HG03558 (cell line): ENCODE results near the gene TFF3.
"Not testable (repeated sequence)": the region's sequence is repeated elsewhere in the genome, so short reads cannot be mapped to it uniquely, and the experiment has no call there.

Experiments used
- ATAC-seq: cut with Tn5 transposase; IDR thresholded peaks from one replicate; pipeline ENCODE4 v1.9.1; 2021; ENCODE audit warnings: moderate number of reproducible peaks; ENCODE audit not compliant: unreplicated experiment; ENCODE audit errors: extremely low read depth

Gene TFF3

DNA sequence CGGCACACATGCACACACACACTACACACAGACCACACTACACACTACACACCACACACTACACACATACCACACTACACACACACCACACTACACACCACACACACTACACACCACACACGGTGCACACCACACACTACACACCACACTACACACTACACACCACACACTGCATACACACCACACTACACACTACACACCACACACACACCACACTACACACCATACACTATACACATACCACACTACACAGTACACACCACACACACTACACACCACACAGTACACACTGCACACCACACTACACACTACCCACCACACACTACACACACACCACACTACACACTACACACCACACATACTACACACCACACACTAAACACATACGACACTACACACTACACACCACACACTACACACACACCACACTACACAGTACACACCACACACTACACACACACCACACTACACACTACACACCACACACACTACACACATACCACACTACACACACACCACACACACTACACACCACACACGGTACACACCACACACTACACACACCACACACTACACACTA, 22.6 kb downstream of the TFF3 start:
- ATAC-seq: not testable (repeated sequence)

GRCh38 chr21:42291751-42292562, 23.3 kb downstream of the TFF3 start:
- ATAC-seq: no peak

- no peak for ATAC-seq
Observed at GRCh38 chr21:42291003-42291750, 24.0 kb downstream of the TFF3 start.

DNA sequence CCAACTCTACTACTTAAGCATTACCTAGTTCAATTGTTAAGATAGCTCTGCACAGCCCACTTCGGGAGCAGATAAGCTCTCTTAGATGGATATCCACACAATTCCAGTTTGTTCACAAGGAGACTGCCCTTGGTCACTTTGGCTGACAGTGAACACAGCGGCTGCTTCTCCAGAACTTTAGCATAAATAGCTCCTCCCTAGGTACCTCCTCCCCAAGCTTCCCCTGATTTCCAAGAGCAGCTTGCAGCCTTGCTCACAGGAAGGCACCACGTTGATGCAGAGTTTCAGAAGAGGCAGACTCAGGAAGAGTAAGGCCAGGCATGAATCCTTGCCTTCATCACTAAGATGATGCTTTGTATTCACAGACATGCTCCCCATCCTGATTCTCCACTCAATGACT, 24.7 kb downstream of the TFF3 start:
- no peak for ATAC-seq

DNA sequence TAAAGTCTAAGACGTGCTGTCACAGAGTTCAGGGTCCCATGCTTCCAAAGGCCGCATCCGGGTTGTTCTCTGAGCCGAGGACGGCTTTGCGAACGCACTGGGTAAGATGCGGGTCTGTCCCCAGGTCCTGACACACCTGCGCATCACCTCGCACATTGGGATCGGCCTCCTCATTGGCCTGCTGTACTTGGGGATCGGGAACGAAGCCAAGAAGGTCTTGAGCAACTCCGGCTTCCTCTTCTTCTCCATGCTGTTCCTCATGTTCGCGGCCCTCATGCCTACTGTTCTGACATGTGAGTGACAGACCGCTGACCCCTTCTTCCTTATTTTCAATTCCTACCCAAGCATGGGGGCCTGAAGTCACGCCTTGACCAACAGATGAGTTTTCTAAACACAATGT, 25.3 kb downstream of the TFF3 start:
- no peak for ATAC-seq

DNA sequence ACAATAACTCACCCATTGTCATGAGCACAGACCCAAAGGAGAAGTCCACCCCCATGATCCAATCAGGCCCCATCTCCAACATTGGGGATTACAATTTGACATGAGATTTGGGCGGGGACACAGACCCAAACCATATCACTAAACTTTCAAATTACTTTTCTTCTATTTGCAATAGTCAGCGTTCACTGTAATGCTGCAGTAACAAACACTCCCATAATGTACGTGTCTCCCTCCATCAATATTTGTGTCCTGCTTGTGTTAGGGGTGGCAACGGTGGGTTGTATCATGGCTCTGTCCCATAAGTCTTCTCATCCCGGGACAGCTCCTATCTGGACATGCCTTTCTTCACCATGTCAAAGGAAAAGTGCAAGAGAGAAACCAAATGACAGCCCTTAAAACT, 26.2 kb downstream of the TFF3 start:
- ATAC-seq: no peak

GRCh38 chr21:42287193-42288083, 27.8 kb downstream of the TFF3 start:
- no peak for ATAC-seq

GRCh38 chr21:42286416-42286815, 28.8 kb downstream of the TFF3 start:
- no peak for ATAC-seq

DNA sequence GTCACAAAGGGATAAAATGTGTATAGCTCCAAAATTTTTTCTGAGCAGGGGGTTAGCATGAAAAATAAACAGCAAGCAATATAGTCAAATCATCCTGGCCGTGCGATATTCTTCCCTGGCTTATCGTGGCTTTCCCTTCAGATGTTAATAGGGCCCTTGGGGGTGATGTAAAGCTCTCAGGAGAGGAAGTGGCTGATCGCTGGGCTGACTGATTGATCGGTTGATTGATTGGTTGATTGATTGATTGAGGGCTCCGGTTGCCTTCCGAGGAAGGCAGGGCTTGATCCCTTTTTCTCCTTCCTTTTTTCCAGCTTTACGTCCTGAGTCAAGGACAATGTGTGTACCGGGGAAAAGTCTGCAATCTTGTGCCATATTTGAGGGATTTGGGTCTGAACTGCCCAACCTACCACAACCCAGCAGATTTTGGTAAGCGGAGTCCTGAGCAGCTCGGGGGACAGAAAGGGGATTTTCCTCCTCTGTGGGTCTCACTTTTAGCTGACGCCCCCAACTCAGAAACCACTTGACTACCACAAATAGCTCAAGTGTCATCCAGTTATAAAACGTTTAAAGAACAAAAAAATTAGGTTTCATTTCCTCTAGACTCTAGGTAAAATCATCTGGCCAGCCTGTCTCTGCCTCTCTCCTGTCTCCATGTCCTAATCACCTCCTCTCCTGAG, 29.5 kb downstream of the TFF3 start:
- ATAC-seq: no peak

- no peak for ATAC-seq
Observed at GRCh38 chr21:42282715-42283114, 32.5 kb downstream of the TFF3 start.

DNA sequence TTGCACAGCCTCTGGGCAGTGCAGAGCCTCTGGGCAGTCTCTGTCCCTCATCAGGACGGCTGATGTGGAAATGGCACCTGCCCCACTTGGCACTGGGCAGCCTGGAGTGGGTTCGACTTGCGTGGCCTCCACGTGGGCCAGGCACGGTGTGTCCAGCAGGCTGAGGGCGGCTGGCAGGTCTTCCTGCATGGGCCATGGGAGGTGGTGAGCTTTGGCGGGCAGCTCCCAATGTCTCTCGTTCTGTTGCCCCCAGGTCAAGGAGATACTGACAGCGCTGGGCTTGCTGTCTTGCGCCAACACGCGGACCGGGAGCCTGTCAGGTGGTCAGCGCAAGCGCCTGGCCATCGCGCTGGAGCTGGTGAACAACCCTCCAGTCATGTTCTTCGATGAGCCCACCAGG, 33.2 kb downstream of the TFF3 start:
- no peak for ATAC-seq

DNA sequence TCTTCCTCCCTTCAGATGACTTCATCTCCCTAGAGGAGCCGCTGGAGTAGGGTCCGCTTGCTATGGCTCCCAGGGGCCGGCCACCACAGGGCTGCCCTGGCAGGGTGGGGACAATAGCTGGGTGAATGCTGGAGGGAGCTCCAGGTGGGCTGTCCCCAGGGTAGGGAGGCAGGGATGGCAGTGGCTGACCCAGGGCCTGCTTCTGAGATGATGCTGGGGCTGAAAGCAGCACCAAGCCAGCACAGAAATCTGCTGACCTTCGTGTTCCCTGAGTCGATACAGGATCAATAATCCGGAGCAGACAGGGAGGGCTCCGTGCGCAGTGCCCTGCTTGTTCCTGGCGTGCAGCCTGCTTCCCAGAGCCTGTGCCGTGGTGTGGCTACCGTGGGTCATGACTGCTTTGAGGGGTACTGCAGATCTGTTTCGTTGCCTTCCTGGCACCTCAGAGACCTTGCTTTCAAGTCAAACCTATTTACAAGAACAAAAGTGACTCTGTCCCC, 34.0 kb downstream of the TFF3 start:
- no peak for ATAC-seq

DNA sequence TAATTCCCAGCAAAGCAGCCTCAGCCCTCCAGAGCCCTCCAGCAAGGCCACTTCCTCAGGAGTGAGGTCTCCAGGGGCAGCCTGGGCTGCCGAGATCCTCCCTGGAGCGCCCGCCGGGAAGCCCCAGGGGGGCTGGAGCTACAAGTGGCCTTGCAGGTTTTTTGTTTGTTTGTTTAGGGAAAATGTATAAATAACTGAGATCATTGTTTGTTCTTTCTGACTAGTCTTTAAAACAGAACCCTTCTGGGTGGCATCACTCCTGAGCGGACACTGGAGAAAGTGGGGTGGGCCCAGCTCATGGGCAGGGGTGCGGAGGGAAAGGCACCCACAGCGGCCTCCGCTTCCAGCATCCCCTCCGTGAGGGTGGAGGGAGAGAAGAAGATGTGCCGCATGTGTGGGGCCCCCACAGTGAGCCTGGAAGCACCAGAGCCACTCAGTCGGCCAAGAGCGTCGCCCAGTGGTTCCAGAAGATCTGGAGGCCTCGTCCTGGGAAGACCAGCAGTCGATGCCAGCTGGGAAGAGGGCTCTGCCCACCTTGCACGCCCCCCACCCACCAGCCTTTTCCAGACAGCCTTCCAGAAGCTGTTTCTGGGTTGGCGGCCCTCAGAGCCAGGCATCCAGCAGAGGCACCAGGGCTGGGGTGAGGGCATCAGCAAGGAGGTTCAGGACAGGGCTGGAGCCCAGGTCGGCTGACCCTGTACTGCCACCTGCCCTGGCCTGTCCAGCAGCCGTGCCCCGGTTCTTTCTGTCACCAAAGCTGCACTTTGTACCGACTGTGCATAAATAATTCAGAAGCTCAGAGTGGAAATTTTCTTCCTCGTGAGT, 34.6 kb downstream of the TFF3 start:
- ATAC-seq: no peak

DNA sequence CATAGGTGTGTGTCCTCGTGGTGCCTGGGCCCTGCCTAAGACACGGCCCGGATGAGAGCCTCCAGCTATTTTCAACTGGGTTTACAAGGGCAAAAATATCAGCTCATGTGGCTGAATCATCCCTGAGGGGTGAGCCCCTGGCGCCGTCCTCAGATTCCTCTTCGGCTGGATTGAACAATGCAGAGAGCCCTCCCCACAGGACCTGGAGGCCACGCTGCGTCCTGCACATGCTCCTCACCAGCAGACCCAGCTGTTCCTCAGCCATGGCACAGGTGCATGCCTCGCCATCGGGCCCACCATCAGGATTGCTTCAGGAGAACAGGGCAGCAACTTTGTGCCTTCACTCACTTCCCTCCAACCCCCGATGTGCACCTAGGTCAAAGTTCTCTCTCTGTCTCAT, 35.3 kb downstream of the TFF3 start:
- no peak for ATAC-seq

- no peak for ATAC-seq
Observed at GRCh38 chr21:42279341-42279871, 35.8 kb downstream of the TFF3 start.

DNA sequence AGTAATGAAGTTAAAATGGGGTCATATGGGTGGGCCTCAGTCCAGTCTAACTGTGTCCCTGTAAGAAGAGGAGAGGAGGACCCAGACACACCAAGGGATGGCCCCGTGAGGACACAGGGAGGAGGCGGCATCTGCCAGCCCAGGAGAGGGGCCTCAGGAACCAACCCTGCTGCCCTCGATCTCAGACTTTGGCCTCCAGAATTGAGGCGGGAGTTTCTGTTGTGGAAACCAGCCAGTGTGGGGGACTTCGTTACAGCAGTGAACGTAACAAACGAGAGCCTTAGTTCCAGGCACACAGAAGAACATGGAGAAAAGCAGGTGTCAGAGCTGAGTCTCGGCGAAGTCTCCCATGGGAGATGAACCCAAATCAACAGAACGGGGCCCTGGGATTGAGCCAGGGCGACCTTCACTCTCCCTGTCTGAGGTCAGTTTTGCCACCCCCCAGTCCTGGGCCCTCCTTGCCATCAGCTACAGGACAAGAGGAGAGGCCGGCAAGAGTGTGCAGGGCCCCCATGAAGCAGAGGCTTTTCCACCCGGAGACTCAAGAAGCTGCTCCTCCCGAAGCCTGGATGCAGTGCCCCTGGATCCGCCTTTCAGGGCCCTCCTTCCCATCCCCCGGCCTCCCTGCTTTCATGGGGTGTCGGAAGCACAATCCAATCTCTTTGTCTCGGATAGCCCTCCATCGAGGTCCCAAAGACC, 36.6 kb downstream of the TFF3 start:
- ATAC-seq: no peak

GRCh38 chr21:42277593-42277992, 37.6 kb downstream of the TFF3 start:
- no peak for ATAC-seq
